ENCODE results near the gene PID1. TPM values are rescaled to one million over a fixed set of nuclear protein-coding genes. Genes with fewer than 3 reads are reported as not detected.
A peak's percentile ranks its signal among the peaks of the same experiment; 100 is the strongest.

PID1 gene
- total RNA-seq, 1 experiment from 2014 or later, result 2.6 TPM

DNA sequence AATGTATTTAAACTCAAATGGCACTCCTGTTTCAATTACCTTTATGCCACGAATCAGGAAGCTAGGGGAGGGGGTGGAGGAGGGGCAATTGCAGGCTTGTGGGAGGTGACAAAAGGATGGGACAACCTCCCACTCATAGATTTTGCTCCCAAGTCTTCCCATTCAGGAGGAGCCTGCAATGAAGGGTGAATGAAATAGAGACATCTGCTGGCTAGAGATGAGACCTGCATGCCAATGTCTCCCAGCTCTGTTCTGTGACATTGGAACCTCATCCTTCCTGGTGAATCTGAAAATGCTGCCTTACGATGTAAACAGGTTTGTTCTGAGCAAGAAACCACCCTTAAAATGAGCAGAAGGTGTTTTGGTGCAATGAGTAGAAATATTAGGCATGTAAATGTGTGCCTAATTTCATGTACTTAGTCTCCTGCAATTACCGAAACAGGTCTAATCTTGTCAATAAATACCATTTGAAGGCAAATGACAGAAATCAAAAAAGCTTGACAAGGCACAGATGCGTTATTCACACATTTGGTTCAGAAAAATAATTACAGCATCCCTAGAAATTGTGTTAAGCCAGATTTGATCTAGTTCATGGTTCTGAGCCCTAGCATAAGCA is 2.7 kb upstream of the PID1 start:
- DNase-seq (ENCODE audit: low spot score) (peak; percentile 59), ATAC-seq (peak; percentile 86)
- TF ChIP-seq STAT6 (CRISPR knock-in tag; conservative IDR thresholded peaks at IDR 0.05; ENCODE audit: low read depth) (no peak), SP1 (CRISPR knock-in tag; conservative IDR thresholded peaks at IDR 0.05) (0 out of 2 replicates have a peak, but pooled peaks have one; percentile 25), JAZF1 (CRISPR knock-in tag; IDR thresholded peaks at IDR 0.05) (no peak), E2F4 (CRISPR knock-in tag; IDR thresholded peaks at IDR 0.05; ENCODE audit: borderline replicate concordance, low read depth) (no peak), ETV6 (CRISPR knock-in tag; IDR thresholded peaks at IDR 0.05) (no peak), CTCF (IDR thresholded peaks at IDR 0.05) (peak; percentile 40; the same call in 1 of the 2 replicates), FOXP4 (CRISPR knock-in tag; IDR thresholded peaks at IDR 0.05) (no peak), ZNF671 (CRISPR knock-in tag; IDR thresholded peaks at IDR 0.05) (no peak), ZSCAN18 (CRISPR knock-in tag; IDR thresholded peaks at IDR 0.05) (no peak), ZBTB43 (CRISPR knock-in tag; IDR thresholded peaks at IDR 0.05) (no peak), ERG (CRISPR knock-in tag; IDR thresholded peaks at IDR 0.05) (no peak), CDX4 (CRISPR knock-in tag; IDR thresholded peaks at IDR 0.05; ENCODE audit: borderline replicate concordance) (no peak)
- TF ChIP-seq, protein P1, sequence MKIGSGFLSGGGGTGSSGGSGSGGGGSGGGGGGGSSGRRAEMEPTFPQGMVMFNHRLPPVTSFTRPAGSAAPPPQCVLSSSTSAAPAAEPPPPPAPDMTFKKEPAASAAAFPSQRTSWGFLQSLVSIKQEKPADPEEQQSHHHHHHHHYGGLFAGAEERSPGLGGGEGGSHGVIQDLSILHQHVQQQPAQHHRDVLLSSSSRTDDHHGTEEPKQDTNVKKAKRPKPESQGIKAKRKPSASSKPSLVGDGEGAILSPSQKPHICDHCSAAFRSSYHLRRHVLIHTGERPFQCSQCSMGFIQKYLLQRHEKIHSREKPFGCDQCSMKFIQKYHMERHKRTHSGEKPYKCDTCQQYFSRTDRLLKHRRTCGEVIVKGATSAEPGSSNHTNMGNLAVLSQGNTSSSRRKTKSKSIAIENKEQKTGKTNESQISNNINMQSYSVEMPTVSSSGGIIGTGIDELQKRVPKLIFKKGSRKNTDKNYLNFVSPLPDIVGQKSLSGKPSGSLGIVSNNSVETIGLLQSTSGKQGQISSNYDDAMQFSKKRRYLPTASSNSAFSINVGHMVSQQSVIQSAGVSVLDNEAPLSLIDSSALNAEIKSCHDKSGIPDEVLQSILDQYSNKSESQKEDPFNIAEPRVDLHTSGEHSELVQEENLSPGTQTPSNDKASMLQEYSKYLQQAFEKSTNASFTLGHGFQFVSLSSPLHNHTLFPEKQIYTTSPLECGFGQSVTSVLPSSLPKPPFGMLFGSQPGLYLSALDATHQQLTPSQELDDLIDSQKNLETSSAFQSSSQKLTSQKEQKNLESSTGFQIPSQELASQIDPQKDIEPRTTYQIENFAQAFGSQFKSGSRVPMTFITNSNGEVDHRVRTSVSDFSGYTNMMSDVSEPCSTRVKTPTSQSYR (CRISPR knock-in tag; IDR thresholded peaks at IDR 0.05), result no peak
- TF ChIP-seq, protein P2, sequence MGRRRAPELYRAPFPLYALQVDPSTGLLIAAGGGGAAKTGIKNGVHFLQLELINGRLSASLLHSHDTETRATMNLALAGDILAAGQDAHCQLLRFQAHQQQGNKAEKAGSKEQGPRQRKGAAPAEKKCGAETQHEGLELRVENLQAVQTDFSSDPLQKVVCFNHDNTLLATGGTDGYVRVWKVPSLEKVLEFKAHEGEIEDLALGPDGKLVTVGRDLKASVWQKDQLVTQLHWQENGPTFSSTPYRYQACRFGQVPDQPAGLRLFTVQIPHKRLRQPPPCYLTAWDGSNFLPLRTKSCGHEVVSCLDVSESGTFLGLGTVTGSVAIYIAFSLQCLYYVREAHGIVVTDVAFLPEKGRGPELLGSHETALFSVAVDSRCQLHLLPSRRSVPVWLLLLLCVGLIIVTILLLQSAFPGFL (CRISPR knock-in tag; IDR thresholded peaks at IDR 0.05; ENCODE audit: borderline replicate concordance), result no peak
- ChIA-PET CTCF (interaction anchor here (0.5 to 2.3 kb wide), 25 partner anchors 12 to 592 kb away, joined by 3 to 11 read pairs (median 4); no protein-coding TSS in a partner anchor), POLR2A (interaction anchor here (0.6 kb wide), 1 partner anchor 1628 kb away, joined by 3 read pairs; no protein-coding TSS in a partner anchor)
- Mint-ChIP-seq H3K4me1 (peaks cover 26% of the 10 kb centered on the region), H3K9me3 (no peaks in the 10 kb centered on the region), H3K36me3 (no peaks in the 10 kb centered on the region), H3K4me3 (peak overlapping the region; percentile 43), H3K27ac (no peak overlapping the region), H3K27me3 (ENCODE audit: low read depth) (peaks cover 38% of the 10 kb centered on the region)
